Vagina (tissue), 2 donors: ENCODE results near the gene LDHA.

Experiments
- CTCF ChIP-seq, 3 experiments: fragments of 450-650 bp in 2 of 3; fragments of 200-600 bp in 1 of 3; sonication (generic) in 1 of 3; IDR thresholded peaks; one replicate each; pipeline ENCODE4 v1.5.1; 2017 to 2019; ENCODE audit warnings: antibody characterized with exemption in 3 of 3, mild to moderate bottlenecking in 2 of 3, moderate library complexity in 2 of 3
- POLR2A ChIP-seq, 2 donors: fragments of 450-650 bp; IDR thresholded peaks; one replicate each; pipeline ENCODE4 v1.6.1; 2017; ENCODE audit warnings: antibody characterized with exemption in 2 of 2, mild to moderate bottlenecking in 2 of 2, moderate library complexity in 2 of 2
- POLR2AphosphoS5 ChIP-seq, 2 donors: sonication (generic); formaldehyde crosslinking; IDR thresholded peaks; one replicate each; pipeline ENCODE4 v1.9.0; 2017; ENCODE audit warnings: antibody characterized with exemption in 2 of 2, mild to moderate bottlenecking in 2 of 2, low read depth in 1 of 2; ENCODE audit not compliant: insufficient read depth in 1 of 2

GRCh38 chr11:18427240-18427639, 32.9 kb downstream of the LDHA start:
- TF ChIP-seq POLR2AphosphoS5 (IDR thresholded peaks at IDR 0.05; ENCODE audit: insufficient read depth in 1 of 2, low read depth in 1 of 2) (no peak), CTCF (IDR thresholded peaks at IDR 0.05) (no peak), POLR2A (IDR thresholded peaks at IDR 0.05) (no peak)
